HEK293 (cell line): ENCODE results near the gene SBNO2.

Experiments
- CTCF ChIA-PET: fragments of 350-600 bp; formaldehyde crosslinking; extraction: SDS; loops from one replicate; lab custom pipeline; 2021; ENCODE audit warnings: antibody characterized with exemption; lab: Yijun Ruan, JAX
- POLR2A ChIA-PET: fragments of 300-600 bp; formaldehyde crosslinking; extraction: SDS; loops from one replicate; lab custom pipeline; 2020; ENCODE audit warnings: antibody characterized with exemption, inconsistent platforms; lab: Yijun Ruan, JAX
- H3K27ac ChIP-seq: fragments of 200-500 bp; sonication (Bioruptor generic); 2 replicates; pipeline ENCODE4 v1.5.1; 2014; ENCODE audit warnings: low read depth, low read length, control low read depth, inconsistent platforms; ENCODE audit errors: extremely low read depth
- H3K36me3 ChIP-seq, 2 experiments: fragments of 200-500 bp in 1 of 2; sonication (Bioruptor generic) in 1 of 2; 1 replicate in 1 of 2; 2 replicates in 1 of 2; pipeline ENCODE4 v1.5.1; 2014 to 2017; ENCODE audit warnings: inconsistent platforms in 2 of 2, low read length in 2 of 2; ENCODE audit not compliant: control insufficient read depth in 2 of 2, insufficient read depth in 1 of 2
- H3K4me1 ChIP-seq: fragments of 200-500 bp; sonication (Bioruptor generic); 2 replicates; pipeline ENCODE4 v1.5.1; 2014; ENCODE audit warnings: mild to moderate bottlenecking, low read length, inconsistent platforms; ENCODE audit not compliant: control insufficient read depth, insufficient read depth
- H3K4me3 ChIP-seq: 2 replicates; pipeline ENCODE4 v1.5.1; 2011; ENCODE audit warnings: low read depth, mild to moderate bottlenecking, control low read depth, low read length, moderate library complexity
- H3K9me3 ChIP-seq: fragments of 200-500 bp; sonication (Bioruptor generic); 2 replicates; pipeline ENCODE4 v1.5.1; 2014; ENCODE audit warnings: low read depth, low read length, inconsistent platforms; ENCODE audit not compliant: control insufficient read depth, insufficient read depth
- KLF10 ChIP-seq: fragments of 450-650 bp; IDR thresholded peaks from 2 replicates; pipeline ENCODE4 v1.5.1; 2018; ENCODE audit warnings: missing biosample characterization, mild to moderate bottlenecking, missing genetic modification characterization
- KLF8 ChIP-seq: fragments of 450-650 bp; formaldehyde crosslinking; IDR thresholded peaks from 2 replicates; pipeline ENCODE4 v1.5.1; 2016; ENCODE audit warnings: missing biosample characterization, missing genetic modification characterization
- SETDB1 ChIP-seq: IDR thresholded peaks from one replicate; pipeline ENCODE4 v1.6.1; 2017; ENCODE audit warnings: mild to moderate bottlenecking, low read length, moderate library complexity, mixed read lengths; ENCODE audit not compliant: insufficient read length
- SP3 ChIP-seq: fragments of 450-650 bp; formaldehyde crosslinking; IDR thresholded peaks from 2 replicates; pipeline ENCODE4 v1.5.1; 2016; ENCODE audit warnings: missing biosample characterization, missing genetic modification characterization
- ZBTB44 ChIP-seq: fragments of 450-650 bp; IDR thresholded peaks from 2 replicates; pipeline ENCODE4 v1.5.1; 2018; ENCODE audit warnings: missing biosample characterization, mild to moderate bottlenecking, missing genetic modification characterization
- ZBTB48 ChIP-seq: fragments of 450-650 bp; formaldehyde crosslinking; IDR thresholded peaks from 2 replicates; pipeline ENCODE4 v1.5.1; 2016; ENCODE audit warnings: missing biosample characterization, missing genetic modification characterization
- ZBTB49 ChIP-seq: fragments of 450-650 bp; formaldehyde crosslinking; IDR thresholded peaks from 2 replicates; pipeline ENCODE4 v1.5.1; 2016; ENCODE audit warnings: missing biosample characterization, missing genetic modification characterization, low read depth
- ZBTB8A ChIP-seq: fragments of 450-650 bp; formaldehyde crosslinking; IDR thresholded peaks from 2 replicates; pipeline ENCODE4 v1.5.1; 2016; ENCODE audit warnings: missing biosample characterization, missing genetic modification characterization
- ZFP69B ChIP-seq: fragments of 450-650 bp; formaldehyde crosslinking; IDR thresholded peaks from 2 replicates; pipeline ENCODE4 v1.5.1; 2016; ENCODE audit warnings: missing biosample characterization, missing genetic modification characterization
- ZNF18 ChIP-seq: fragments of 450-650 bp; formaldehyde crosslinking; IDR thresholded peaks from 2 replicates; pipeline ENCODE4 v1.5.1; 2016; ENCODE audit warnings: missing biosample characterization, missing genetic modification characterization
- ZNF292 ChIP-seq: fragments of 450-650 bp; formaldehyde crosslinking; IDR thresholded peaks from 2 replicates; pipeline ENCODE4 v1.5.1; 2016; ENCODE audit warnings: low read depth, missing biosample characterization, missing genetic modification characterization, borderline replicate concordance
- ZNF341 ChIP-seq: fragments of 450-650 bp; formaldehyde crosslinking; IDR thresholded peaks from 2 replicates; pipeline ENCODE4; 2016; ENCODE audit warnings: low read depth, missing biosample characterization, missing genetic modification characterization
- ZNF362 ChIP-seq: fragments of 450-650 bp; formaldehyde crosslinking; IDR thresholded peaks from 2 replicates; pipeline ENCODE4 v1.5.1; 2016; ENCODE audit warnings: missing biosample characterization, missing genetic modification characterization
- ZNF366 ChIP-seq: fragments of 450-650 bp; formaldehyde crosslinking; conservative IDR thresholded peaks from 2 replicates; pipeline ENCODE4 v1.5.1; 2016; ENCODE audit warnings: missing biosample characterization, missing genetic modification characterization
- ZNF560 ChIP-seq: fragments of 450-650 bp; formaldehyde crosslinking; IDR thresholded peaks from 2 replicates; pipeline ENCODE4 v1.5.1; 2017; ENCODE audit warnings: missing biosample characterization, missing genetic modification characterization, borderline replicate concordance
- ZNF585B ChIP-seq: fragments of 450-650 bp; formaldehyde crosslinking; IDR thresholded peaks from 2 replicates; pipeline ENCODE4 v1.5.1; 2016; ENCODE audit warnings: missing biosample characterization, missing genetic modification characterization
- ZNF692 ChIP-seq: fragments of 450-650 bp; formaldehyde crosslinking; IDR thresholded peaks from 2 replicates; pipeline ENCODE4 v1.5.1; 2016; ENCODE audit warnings: missing biosample characterization, missing genetic modification characterization
- ZNF776 ChIP-seq: fragments of 450-650 bp; formaldehyde crosslinking; IDR thresholded peaks from 2 replicates; pipeline ENCODE4 v1.5.0; 2017; ENCODE audit warnings: missing biosample characterization, missing genetic modification characterization, borderline replicate concordance

SBNO2 gene

GRCh38 chr19:1108291-1109031 lies 65.6 kb downstream of the SBNO2 start:
- no peak overlapping the region for H3K27ac ChIP-seq
- H3K4me3 ChIP-seq = no peak overlapping the region
- ChIA-PET CTCF (no interaction called here), POLR2A (no interaction called here)
- H3K4me1 ChIP-seq = peaks cover 1% of the 10 kb centered on the region; the same call in 1 of the 2 replicates
- H3K9me3 ChIP-seq = no peaks in the 10 kb centered on the region
- H3K36me3 ChIP-seq = peaks cover 0 to 55% of the 10 kb centered on the region in 2 experiments; a peak in 1 of 3 replicates
- TF ChIP-seq ZBTB44 (tag by site-specific recombination) (peak; percentile 62; the same call in 1 of the 2 replicates), ZBTB8A (tag by site-specific recombination) (no peak)
- TF ChIP-seq, all 188 proteins: peak for 1

- CTCF ChIA-PET = interaction anchor here (0.6 kb wide), 1 partner anchor 82 kb away, joined by 4 read pairs; no protein-coding TSS in a partner anchor
- TF ChIP-seq ZNF341 = no peak
- no peak for TF ChIP-seq ZNF366
- TF ChIP-seq KLF8 (tag by site-specific recombination) = peak; percentile 59; the same call in 1 of the 2 replicates
- no peak for TF ChIP-seq ZBTB49 (tag by site-specific recombination)
- TF ChIP-seq ZFP69B (tag by site-specific recombination) = peak; percentile 57; the same call in 1 of the 2 replicates
- TF ChIP-seq ZNF560 (tag by site-specific recombination) = no peak
- TF ChIP-seq ZNF692 (tag by site-specific recombination) = peak; percentile 36; the same call in 1 of the 2 replicates
- no peak for TF ChIP-seq ZNF18 (tag by site-specific recombination)
- no peak for TF ChIP-seq ZNF776
- no peak for TF ChIP-seq SP3 (tag by site-specific recombination)
- no peak for TF ChIP-seq SETDB1
- 0 out of 2 replicates have a peak, but pooled peaks have one; percentile 26 for TF ChIP-seq ZBTB48 (tag by site-specific recombination)
- no peak for TF ChIP-seq ZNF362
- TF ChIP-seq KLF10 (tag by site-specific recombination) = no peak
- no peak for TF ChIP-seq ZNF292
- no peak for TF ChIP-seq ZNF585B (tag by site-specific recombination)
- TF ChIP-seq, all 188 proteins: peak for 4
- Histone ChIP-seq H3K4me1 (no peaks in the 10 kb centered on the region; the same call in 1 of the 2 replicates), H3K36me3 (peaks cover 0 to 53% of the 10 kb centered on the region in 2 experiments; a peak in 1 of 3 replicates), H3K4me3 (no peak overlapping the region), H3K27ac (0 out of 2 replicates have a peak overlapping the region, but pooled peaks have one; percentile 24), H3K9me3 (no peaks in the 10 kb centered on the region)
- POLR2A ChIA-PET = no interaction called here
Observed at GRCh38 chr19:1107661-1108261, 66.3 kb downstream of the SBNO2 start.
